Ascending aorta (tissue), 2 donors: ENCODE results near the gene PLA2G5. TPM values are rescaled to one million over a fixed set of nuclear protein-coding genes. Genes with fewer than 3 reads are reported as not detected.
A peak's percentile ranks its signal among the peaks of the same experiment; 100 is the strongest.
"Not testable (repeated sequence)": the region's sequence is repeated elsewhere in the genome, so short reads cannot be mapped to it uniquely, and the experiment has no call there.

Experiments
- DNase-seq, 2 donors: peaks; one replicate each; pipeline ENCODE4 v3.0.0-alpha.2; 2019; ENCODE audit warnings: low spot score in 2 of 2
- H3K27ac ChIP-seq, 2 donors: fragments of 200-600 bp; sonication (generic); one replicate each; pipeline ENCODE4 v1.5.1; 2016 to 2017; ENCODE audit warnings: mild to moderate bottlenecking in 1 of 2
- H3K27me3 ChIP-seq: fragments of 200-600 bp; sonication (generic); one replicate; pipeline ENCODE4 v1.5.1; 2017
- H3K36me3 ChIP-seq, 2 donors: fragments of 200-600 bp; sonication (generic); one replicate each; pipeline ENCODE4 v1.5.1; 2016
- H3K4me1 ChIP-seq, 2 donors: fragments of 200-600 bp; sonication (generic); one replicate each; pipeline ENCODE4 v1.5.1; 2016 to 2017; ENCODE audit warnings: mild to moderate bottlenecking in 1 of 2
- H3K4me3 ChIP-seq, 2 donors: fragments of 200-600 bp; sonication (generic); one replicate each; pipeline ENCODE4 v1.5.1; 2016 to 2017; ENCODE audit warnings: mild to moderate bottlenecking in 1 of 2
- H3K9me3 ChIP-seq, 2 donors: fragments of 200-600 bp; sonication (generic); one replicate each; pipeline ENCODE4 v1.5.1; 2016
- intact Hi-C: fragments of 100-400 bp; cut with DNase I; formaldehyde crosslinking; loops from one replicate; pipeline ENCODE4 v1.15.1; 2023
- total RNA-seq: library from RNA; depleted of rRNA; stranded (reverse); fragments of >200 nt; gene quantifications from one replicate; pipeline ENCODE4 v1.1.0, GENCODE V29; 2016
- TF ChIP-seq, protein P1 (sequence below), 3 experiments: fragments of 200-600 bp in 2 of 3; fragments of 450-650 bp in 1 of 3; sonication (generic) in 2 of 3; IDR thresholded peaks; one replicate each; pipeline ENCODE4 v1.5.1; 2016 to 2019; ENCODE audit warnings: antibody characterized with exemption in 3 of 3, mild to moderate bottlenecking in 1 of 3, moderate library complexity in 1 of 3

Gene PLA2G5
- total RNA-seq, 1 donor from 2014 or later = 8.5 TPM

DNA sequence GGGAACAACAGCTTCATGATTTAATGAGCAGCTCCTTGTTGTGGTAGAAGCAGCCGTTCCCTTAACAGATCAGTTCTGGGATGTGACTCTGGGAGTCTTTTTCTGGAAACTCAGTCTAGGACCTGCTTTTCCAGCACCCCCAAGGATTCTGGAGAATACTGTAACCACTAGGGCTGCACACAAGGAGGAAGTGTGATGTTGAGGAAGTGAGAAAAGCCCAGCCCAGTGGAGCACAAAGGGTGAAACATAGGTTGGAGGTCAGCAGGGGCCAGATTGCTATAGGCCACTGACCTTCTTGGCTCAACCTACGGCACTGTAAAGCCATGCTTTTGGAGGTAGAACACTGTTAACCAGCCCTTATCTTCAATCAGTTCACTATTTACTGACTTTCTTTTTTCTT is 10.1 kb upstream of the PLA2G5 start:
- no peaks in the 10 kb centered on the region for H3K27me3 ChIP-seq
- H3K4me1 ChIP-seq = no peaks in the 10 kb centered on the region
- no peak for DNase-seq
- no peak overlapping the region for H3K4me3 ChIP-seq
- no peak overlapping the region for H3K27ac ChIP-seq
- no peaks in the 10 kb centered on the region for H3K9me3 ChIP-seq
- no peaks in the 10 kb centered on the region for H3K36me3 ChIP-seq
- intact Hi-C loops = no loop called here
- TF ChIP-seq, protein P1, sequence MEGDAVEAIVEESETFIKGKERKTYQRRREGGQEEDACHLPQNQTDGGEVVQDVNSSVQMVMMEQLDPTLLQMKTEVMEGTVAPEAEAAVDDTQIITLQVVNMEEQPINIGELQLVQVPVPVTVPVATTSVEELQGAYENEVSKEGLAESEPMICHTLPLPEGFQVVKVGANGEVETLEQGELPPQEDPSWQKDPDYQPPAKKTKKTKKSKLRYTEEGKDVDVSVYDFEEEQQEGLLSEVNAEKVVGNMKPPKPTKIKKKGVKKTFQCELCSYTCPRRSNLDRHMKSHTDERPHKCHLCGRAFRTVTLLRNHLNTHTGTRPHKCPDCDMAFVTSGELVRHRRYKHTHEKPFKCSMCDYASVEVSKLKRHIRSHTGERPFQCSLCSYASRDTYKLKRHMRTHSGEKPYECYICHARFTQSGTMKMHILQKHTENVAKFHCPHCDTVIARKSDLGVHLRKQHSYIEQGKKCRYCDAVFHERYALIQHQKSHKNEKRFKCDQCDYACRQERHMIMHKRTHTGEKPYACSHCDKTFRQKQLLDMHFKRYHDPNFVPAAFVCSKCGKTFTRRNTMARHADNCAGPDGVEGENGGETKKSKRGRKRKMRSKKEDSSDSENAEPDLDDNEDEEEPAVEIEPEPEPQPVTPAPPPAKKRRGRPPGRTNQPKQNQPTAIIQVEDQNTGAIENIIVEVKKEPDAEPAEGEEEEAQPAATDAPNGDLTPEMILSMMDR (IDR thresholded peaks at IDR 0.05) = no peak

DNA sequence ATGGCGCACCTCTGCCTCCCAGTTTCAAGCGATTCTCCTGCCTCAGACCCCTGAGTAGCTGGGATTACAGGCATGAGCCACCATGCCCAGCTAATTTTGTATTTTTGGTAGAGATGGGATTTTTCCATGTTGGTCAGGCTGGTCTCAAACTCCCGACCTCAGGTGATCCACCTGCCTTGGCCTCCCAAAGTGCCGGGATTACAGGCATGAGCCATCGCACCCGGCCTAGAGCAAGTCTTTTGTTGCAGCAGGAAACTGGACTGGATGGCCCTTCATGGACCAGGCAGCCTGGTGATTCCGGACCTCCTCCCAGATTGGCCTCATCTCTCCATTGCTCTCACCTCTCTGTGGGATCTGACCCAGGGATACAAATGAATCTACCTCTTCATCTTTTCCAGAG is 9.2 kb upstream of the PLA2G5 start:
- intact Hi-C loops, H3K4me1 ChIP-seq, H3K36me3 ChIP-seq, H3K27ac ChIP-seq, H3K4me3 ChIP-seq, H3K9me3 ChIP-seq, H3K27me3 ChIP-seq, DNase-seq: not testable (repeated sequence)

DNA sequence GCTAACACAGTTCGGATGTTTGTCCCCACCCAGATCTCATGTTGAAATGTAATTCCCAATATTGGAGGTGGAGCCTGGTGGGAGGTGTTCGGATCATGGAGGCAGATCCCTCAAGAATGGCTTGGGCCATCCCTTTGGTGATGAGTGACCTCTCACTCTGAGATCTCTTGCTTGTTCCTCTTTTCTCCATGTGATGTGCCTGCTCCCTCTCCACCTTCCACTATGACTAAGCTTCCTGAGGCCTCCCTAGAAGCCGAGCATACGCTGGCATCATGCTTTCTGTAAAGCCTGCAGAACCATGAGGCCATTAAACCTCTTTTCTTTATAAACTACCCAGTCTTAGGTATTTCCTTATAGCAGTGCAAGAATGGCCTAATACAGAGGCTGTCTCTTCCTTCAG is 8.1 kb upstream of the PLA2G5 start:
- Histone ChIP-seq H3K36me3 (no peaks in the 10 kb centered on the region), H3K4me1 (no peaks in the 10 kb centered on the region), H3K9me3 (no peaks in the 10 kb centered on the region), H3K4me3 (no peak overlapping the region), H3K27ac (no peak overlapping the region), H3K27me3 (no peaks in the 10 kb centered on the region)
- TF ChIP-seq, protein P1 (IDR thresholded peaks at IDR 0.05) = no peak
- intact Hi-C loops = no loop called here
- DNase-seq = no peak

DNA sequence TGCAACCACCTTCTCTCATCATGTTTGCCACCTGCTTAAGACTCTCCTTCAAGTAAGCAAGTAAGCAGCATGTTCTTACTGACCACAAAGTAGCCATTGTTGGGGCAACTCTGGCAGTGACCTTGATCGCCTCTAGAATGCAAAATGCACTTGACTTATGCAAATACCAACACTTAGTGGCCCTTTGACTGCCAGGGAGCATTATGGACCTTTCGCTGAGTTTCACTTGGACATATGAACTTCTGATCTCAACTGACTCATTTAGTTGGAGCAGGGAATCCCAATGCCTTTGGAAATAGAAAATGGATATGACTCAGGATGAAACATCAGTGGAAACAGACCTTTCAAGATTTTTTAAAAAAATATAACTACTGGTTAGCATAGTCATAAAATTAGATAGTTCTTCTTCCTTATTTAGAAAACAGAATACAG is 6.1 kb upstream of the PLA2G5 start:
- Histone ChIP-seq H3K9me3 (no peaks in the 10 kb centered on the region), H3K4me1 (no peaks in the 10 kb centered on the region), H3K27ac (no peak overlapping the region), H3K4me3 (no peak overlapping the region), H3K36me3 (no peaks in the 10 kb centered on the region), H3K27me3 (no peaks in the 10 kb centered on the region)
- DNase-seq = no peak
- TF ChIP-seq, protein P1 (IDR thresholded peaks at IDR 0.05) = no peak
- intact Hi-C loops = no loop called here

DNA sequence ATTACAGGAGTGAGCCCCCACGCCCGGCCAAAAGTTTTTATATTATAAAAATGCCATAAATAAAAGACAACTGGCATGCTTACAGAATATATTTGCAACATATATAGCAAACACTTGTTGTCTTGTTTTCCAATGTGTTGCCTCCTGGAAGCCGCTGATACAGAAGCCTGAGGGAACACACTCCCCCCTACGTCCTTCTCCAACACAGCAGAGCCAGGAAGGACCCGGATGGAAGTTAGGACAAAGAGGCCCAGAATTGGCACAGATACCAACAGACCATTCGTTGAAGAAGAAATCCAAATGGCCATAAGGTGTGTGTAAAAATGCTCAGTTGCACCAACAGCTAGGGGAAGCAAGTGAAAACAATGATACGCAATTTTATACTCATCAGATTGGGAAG is 1.3 kb upstream of the PLA2G5 start:
- no peaks in the 10 kb centered on the region for H3K27me3 ChIP-seq
- intact Hi-C loops = no loop called here
- no peaks in the 10 kb centered on the region for H3K36me3 ChIP-seq
- H3K4me3 ChIP-seq = no peak overlapping the region
- TF ChIP-seq, protein P1 (IDR thresholded peaks at IDR 0.05) = no peak
- H3K4me1 ChIP-seq = peaks cover 0 to 6% of the 10 kb centered on the region in 2 donors
- no peak overlapping the region for H3K27ac ChIP-seq
- no peak for DNase-seq
- no peaks in the 10 kb centered on the region for H3K9me3 ChIP-seq

DNA sequence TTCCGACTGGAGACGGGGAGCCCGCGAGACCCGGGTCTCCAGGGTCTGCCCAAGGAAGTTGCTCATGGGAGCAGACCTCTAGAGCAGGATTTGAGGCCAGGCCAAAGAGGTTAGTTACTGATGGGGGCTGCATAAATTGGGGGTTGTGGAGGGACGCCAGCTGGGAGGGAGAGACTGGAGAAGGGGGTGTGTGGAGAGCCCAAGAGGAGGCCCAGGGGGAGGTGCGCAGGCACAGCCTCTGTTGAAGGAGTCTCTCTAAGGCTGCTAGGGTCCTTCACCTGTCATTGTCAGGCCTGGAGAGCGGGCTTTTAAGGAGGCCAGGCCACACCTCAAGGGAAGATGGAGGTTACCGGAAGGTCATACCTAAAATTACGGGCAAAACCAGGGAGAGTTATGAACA is 363 bp downstream of the PLA2G5 start:
- H3K27ac ChIP-seq = peak overlapping the region; percentile 41 to 64
- no peaks in the 10 kb centered on the region for H3K36me3 ChIP-seq
- no peak for DNase-seq
- no peaks in the 10 kb centered on the region for H3K9me3 ChIP-seq
- TF ChIP-seq, protein P1 (IDR thresholded peaks at IDR 0.05) = no peak
- H3K27me3 ChIP-seq = no peaks in the 10 kb centered on the region
- peak overlapping the region; percentile 43 to 54 for H3K4me3 ChIP-seq
- H3K4me1 ChIP-seq = peaks cover 0 to 6% of the 10 kb centered on the region in 2 donors
- intact Hi-C loops = no loop called here
